Hepatocyte (in vitro differentiated cells): ENCODE measurements around the gene MR1. TPM values are rescaled to one million over a fixed set of nuclear protein-coding genes. Genes with fewer than 3 reads are reported as not detected.

Experiments used
- DNase-seq: peaks from one replicate; pipeline ENCODE4 v3.0.0-alpha.2; 2016; ENCODE audit warnings: low spot score
- H2AFZ ChIP-seq: fragments of 200-600 bp; sonication (generic); 2 replicates; pipeline ENCODE4 v1.6.0; 2016; ENCODE audit warnings: antibody characterized with exemption, mild to moderate bottlenecking
- H3K27ac ChIP-seq: fragments of 200-600 bp; sonication (generic); 2 replicates; pipeline ENCODE4 v1.5.1; 2016; ENCODE audit warnings: mild to moderate bottlenecking
- H3K27me3 ChIP-seq: fragments of 200-600 bp; sonication (generic); 2 replicates; pipeline ENCODE4 v1.6.1; 2016
- H3K36me3 ChIP-seq: fragments of 200-600 bp; sonication (generic); replicated peaks from 2 replicates; pipeline ENCODE4 v1.5.1; 2016; ENCODE audit warnings: low read depth; ENCODE audit not compliant: insufficient read depth
- H3K4me1 ChIP-seq: fragments of 200-600 bp; sonication (generic); 2 replicates; pipeline ENCODE4 v1.5.1; 2016; ENCODE audit warnings: mild to moderate bottlenecking, moderate library complexity; ENCODE audit not compliant: insufficient read depth
- H3K4me2 ChIP-seq: fragments of 200-600 bp; sonication (generic); 2 replicates; pipeline ENCODE4 v1.6.0; 2016
- H3K4me3 ChIP-seq: fragments of 200-600 bp; sonication (generic); 2 replicates; pipeline ENCODE4 v1.5.1; 2016; ENCODE audit warnings: mild to moderate bottlenecking
- H3K79me2 ChIP-seq: fragments of 200-600 bp; sonication (generic); 2 replicates; pipeline ENCODE4 v1.6.0; 2017; ENCODE audit warnings: mild to moderate bottlenecking
- H3K9me2 ChIP-seq: fragments of 200-600 bp; sonication (generic); replicated peaks from 2 replicates; pipeline ENCODE4 v1.6.0; 2017; ENCODE audit warnings: mild to moderate bottlenecking; ENCODE audit not compliant: insufficient read depth
- H3K9me3 ChIP-seq: fragments of 200-600 bp; sonication (generic); 2 replicates; pipeline ENCODE4 v1.5.1; 2016; ENCODE audit warnings: low read depth, mild to moderate bottlenecking
- H4K20me1 ChIP-seq: fragments of 200-600 bp; sonication (generic); 2 replicates; pipeline ENCODE4 v1.6.0; 2016; ENCODE audit warnings: mild to moderate bottlenecking; ENCODE audit not compliant: insufficient read depth, poor library complexity, severe bottlenecking
- EZH2 ChIP-seq: fragments of 200-600 bp; sonication (generic); IDR thresholded peaks from 2 replicates; pipeline ENCODE4 v1.6.1; 2016; ENCODE audit warnings: antibody characterized with exemption, mild to moderate bottlenecking, borderline replicate concordance
- EZH2phosphoT487 ChIP-seq: fragments of 200-600 bp; sonication (generic); IDR thresholded peaks from one replicate; pipeline ENCODE4 v1.6.1; 2018; ENCODE audit warnings: antibody characterized with exemption, mild to moderate bottlenecking, low read depth, moderate library complexity; ENCODE audit not compliant: unreplicated experiment, severe bottlenecking
- WGBS: methylation state at CpG from one replicate; pipeline ENCODE4 v1.1.6; 2016; ENCODE audit warnings: low lambda C conversion rate; ENCODE audit errors: missing lambda C conversion rate; 5-methylcytosine and 5-hydroxymethylcytosine counted together
- polyA plus RNA-seq: library from polyadenylated mRNA; unstranded; fragments of >200 nt; fragmentation: Nextera tagmentation; extraction: Ambion mirVana; gene quantifications from 2 replicates; pipeline ENCODE4 v1.2.1, GENCODE V29; 2016
- total RNA-seq: library from RNA; depleted of rRNA; stranded (reverse); fragments of >200 nt; gene quantifications from 2 replicates; pipeline ENCODE4 v1.2.3, GENCODE V29; 2014
- TF ChIP-seq, protein P1 (sequence below): fragments of 200-600 bp; sonication (generic); IDR thresholded peaks from 2 replicates; pipeline ENCODE4 v1.5.1; 2016; ENCODE audit warnings: antibody characterized with exemption, mild to moderate bottlenecking; ENCODE audit not compliant: poor library complexity

MR1 gene
- total and polyA plus RNA-seq, 2 experiments from 2014 or later, result 8.9 to 10.6 TPM

GRCh38 chr1:181090641-181091126 is 56.9 kb downstream of the MR1 start:
- Histone ChIP-seq H4K20me1 (peaks cover 9% of the 10 kb centered on the region), H3K4me2 (peak overlapping the region; percentile 73), H3K27ac (peak overlapping the region; percentile 76), H3K36me3 (no peaks in the 10 kb centered on the region), H3K4me1 (peaks cover 26% of the 10 kb centered on the region), H3K79me2 (peaks cover 45% of the 10 kb centered on the region), H2AFZ (peak overlapping the region; percentile 1), H3K27me3 (no peaks in the 10 kb centered on the region), H3K4me3 (peak overlapping the region; percentile 89), H3K9me3 (no peaks in the 10 kb centered on the region), H3K9me2 (no peaks in the 10 kb centered on the region)
- TF ChIP-seq EZH2phosphoT487 (no peak), EZH2 (no peak)
- TF ChIP-seq, protein P1, sequence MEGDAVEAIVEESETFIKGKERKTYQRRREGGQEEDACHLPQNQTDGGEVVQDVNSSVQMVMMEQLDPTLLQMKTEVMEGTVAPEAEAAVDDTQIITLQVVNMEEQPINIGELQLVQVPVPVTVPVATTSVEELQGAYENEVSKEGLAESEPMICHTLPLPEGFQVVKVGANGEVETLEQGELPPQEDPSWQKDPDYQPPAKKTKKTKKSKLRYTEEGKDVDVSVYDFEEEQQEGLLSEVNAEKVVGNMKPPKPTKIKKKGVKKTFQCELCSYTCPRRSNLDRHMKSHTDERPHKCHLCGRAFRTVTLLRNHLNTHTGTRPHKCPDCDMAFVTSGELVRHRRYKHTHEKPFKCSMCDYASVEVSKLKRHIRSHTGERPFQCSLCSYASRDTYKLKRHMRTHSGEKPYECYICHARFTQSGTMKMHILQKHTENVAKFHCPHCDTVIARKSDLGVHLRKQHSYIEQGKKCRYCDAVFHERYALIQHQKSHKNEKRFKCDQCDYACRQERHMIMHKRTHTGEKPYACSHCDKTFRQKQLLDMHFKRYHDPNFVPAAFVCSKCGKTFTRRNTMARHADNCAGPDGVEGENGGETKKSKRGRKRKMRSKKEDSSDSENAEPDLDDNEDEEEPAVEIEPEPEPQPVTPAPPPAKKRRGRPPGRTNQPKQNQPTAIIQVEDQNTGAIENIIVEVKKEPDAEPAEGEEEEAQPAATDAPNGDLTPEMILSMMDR, result no peak
- 19% methylated on average over 9 of the region's 9 CpGs for WGBS
- no peak for DNase-seq

DNA sequence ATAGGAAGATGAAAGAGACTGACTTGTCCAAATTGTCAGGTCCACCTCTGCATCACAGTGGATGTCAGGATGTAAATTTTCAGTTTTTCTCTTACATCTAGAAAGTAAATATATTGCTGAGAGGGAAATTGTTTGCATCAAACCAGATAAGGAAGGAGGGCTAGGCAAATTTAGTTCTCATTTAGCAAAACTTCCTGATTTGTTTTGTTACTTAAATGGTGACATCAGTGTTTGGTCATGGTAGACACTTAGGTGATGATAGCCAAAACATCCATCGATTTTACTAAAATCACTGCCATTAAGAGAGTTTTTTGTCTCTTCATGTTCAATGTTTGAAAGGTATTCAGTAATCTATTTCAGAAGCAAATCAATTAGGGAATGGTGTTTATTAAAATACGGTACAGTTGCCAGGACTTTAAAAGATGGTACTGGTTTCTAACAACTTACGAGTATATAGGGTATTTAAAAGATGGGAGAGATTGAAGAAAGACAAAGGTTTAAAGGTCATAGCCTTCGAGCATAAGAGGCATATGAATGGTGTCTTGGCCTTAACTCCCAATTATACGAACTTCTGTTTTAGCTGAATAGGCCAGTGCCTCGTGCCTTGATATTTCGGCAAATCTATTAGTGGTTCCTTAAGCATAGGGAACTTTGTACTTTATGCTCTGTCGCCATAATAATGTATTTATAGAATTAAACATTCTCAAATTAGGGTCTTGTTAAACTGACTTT is 57.7 kb downstream of the MR1 start:
- 88% methylated on average over 8 of the region's 8 CpGs for WGBS
- peak overlapping the region; percentile 73 for H3K4me2 ChIP-seq
- no peaks in the 10 kb centered on the region for H3K27me3 ChIP-seq
- TF ChIP-seq, protein P1, result no peak
- TF ChIP-seq EZH2phosphoT487 (no peak), EZH2 (no peak)
- no peaks in the 10 kb centered on the region for H3K9me3 ChIP-seq
- no peaks in the 10 kb centered on the region for H3K9me2 ChIP-seq
- H3K4me1 ChIP-seq, result peaks cover 34% of the 10 kb centered on the region
- H3K27ac ChIP-seq, result peak overlapping the region; percentile 76
- H3K79me2 ChIP-seq, result peaks cover 45% of the 10 kb centered on the region
- DNase-seq, result no peak
- H2AFZ ChIP-seq, result no peak overlapping the region
- H3K4me3 ChIP-seq, result peak overlapping the region; percentile 14
- peaks cover 9% of the 10 kb centered on the region for H4K20me1 ChIP-seq
- no peaks in the 10 kb centered on the region for H3K36me3 ChIP-seq

- Histone ChIP-seq H3K79me2 (peaks cover 45% of the 10 kb centered on the region), H3K4me3 (no peak overlapping the region)
Measured at GRCh38 chr1:181092056-181092455, 58.3 kb downstream of the MR1 start.

More at GRCh38 chr1:181092056-181092455, 58.3 kb downstream of the MR1 start:
- Histone ChIP-seq H3K27ac (no peak overlapping the region), H3K9me3 (no peaks in the 10 kb centered on the region), H3K9me2 (no peaks in the 10 kb centered on the region), H2AFZ (no peak overlapping the region), H3K4me1 (peaks cover 39% of the 10 kb centered on the region), H3K4me2 (peak overlapping the region; percentile 73), H4K20me1 (peaks cover 9% of the 10 kb centered on the region), H3K36me3 (no peaks in the 10 kb centered on the region), H3K27me3 (no peaks in the 10 kb centered on the region)
- no peak for DNase-seq
- WGBS, result 88% methylated on average over 2 of the region's 2 CpGs
- TF ChIP-seq, protein P1, result no peak
- TF ChIP-seq EZH2 (no peak), EZH2phosphoT487 (no peak)
